Measurements from ENCODE around the gene COL2A1.

COL2A1 gene

GRCh38 chr12:47979686-47980085 lies 24.6 kb downstream of the COL2A1 start:
- Histone ChIP-seq H3K4me3 (ENCODE audit: low read length) (no peak overlapping the region), H3K4me1 (ENCODE audit: insufficient read depth, low read length) (no peaks in the 10 kb centered on the region), H3K36me3 (ENCODE audit: insufficient read depth, low read length) (peaks cover 96% of the 10 kb centered on the region), H2AFZ (ENCODE audit: low read depth, low read length) (no peak overlapping the region), H3K9me3 (ENCODE audit: low read length) (no peaks in the 10 kb centered on the region), H3K27me3 (ENCODE audit: insufficient read depth, low read length) (no peaks in the 10 kb centered on the region)

GRCh38 chr12:47979166-47979565 lies 25.1 kb downstream of the COL2A1 start:
- H3K4me3 ChIP-seq (ENCODE audit: low read length) = no peak overlapping the region
- no peaks in the 10 kb centered on the region for H3K4me1 ChIP-seq (ENCODE audit: insufficient read depth, low read length)
- H2AFZ ChIP-seq (ENCODE audit: low read depth, low read length) = no peak overlapping the region
- H3K9me3 ChIP-seq (ENCODE audit: low read length) = no peaks in the 10 kb centered on the region
- peaks cover 96% of the 10 kb centered on the region for H3K36me3 ChIP-seq (ENCODE audit: insufficient read depth, low read length)
- no peaks in the 10 kb centered on the region for H3K27me3 ChIP-seq (ENCODE audit: insufficient read depth, low read length)

- Histone ChIP-seq H3K36me3 (ENCODE audit: insufficient read depth, low read length) (peaks cover 96% of the 10 kb centered on the region), H3K27me3 (ENCODE audit: insufficient read depth, low read length) (no peaks in the 10 kb centered on the region), H3K4me1 (ENCODE audit: insufficient read depth, low read length) (no peaks in the 10 kb centered on the region), H3K4me3 (ENCODE audit: low read length) (no peak overlapping the region), H3K9me3 (ENCODE audit: low read length) (no peaks in the 10 kb centered on the region), H2AFZ (ENCODE audit: low read depth, low read length) (no peak overlapping the region)
These were observed 25.7 kb downstream of the COL2A1 start for GRCh38 chr12:47978598-47978873.

- no peaks in the 10 kb centered on the region for H3K9me3 ChIP-seq (ENCODE audit: low read length)
- H3K36me3 ChIP-seq (ENCODE audit: insufficient read depth, low read length) = peaks cover 97% of the 10 kb centered on the region
- H2AFZ ChIP-seq (ENCODE audit: low read depth, low read length) = no peak overlapping the region
- no peaks in the 10 kb centered on the region for H3K4me1 ChIP-seq (ENCODE audit: insufficient read depth, low read length)
- no peak overlapping the region for H3K4me3 ChIP-seq (ENCODE audit: low read length)
- H3K27me3 ChIP-seq (ENCODE audit: insufficient read depth, low read length) = no peaks in the 10 kb centered on the region
These were observed 26.3 kb downstream of the COL2A1 start for GRCh38 chr12:47977772-47978597.

GRCh38 chr12:47977046-47977771 lies 27.1 kb downstream of the COL2A1 start:
- no peaks in the 10 kb centered on the region for H3K4me1 ChIP-seq (ENCODE audit: insufficient read depth, low read length)
- H3K27me3 ChIP-seq (ENCODE audit: insufficient read depth, low read length) = no peaks in the 10 kb centered on the region
- H3K4me3 ChIP-seq (ENCODE audit: low read length) = no peak overlapping the region
- peaks cover 97% of the 10 kb centered on the region for H3K36me3 ChIP-seq (ENCODE audit: insufficient read depth, low read length)
- no peak overlapping the region for H2AFZ ChIP-seq (ENCODE audit: low read depth, low read length)
- H3K9me3 ChIP-seq (ENCODE audit: low read length) = no peaks in the 10 kb centered on the region

- Histone ChIP-seq H3K36me3 (ENCODE audit: insufficient read depth, low read length) (peaks cover 86% of the 10 kb centered on the region), H2AFZ (ENCODE audit: low read depth, low read length) (no peak overlapping the region), H3K4me3 (ENCODE audit: low read length) (no peak overlapping the region)
These were observed 28.5 kb downstream of the COL2A1 start for GRCh38 chr12:47975816-47976215.

GRCh38 chr12:47975036-47975620 lies 29.1 kb downstream of the COL2A1 start:
- Histone ChIP-seq H3K4me1 (ENCODE audit: insufficient read depth, low read length) (no peaks in the 10 kb centered on the region), H3K4me3 (ENCODE audit: low read length) (no peak overlapping the region), H3K9me3 (ENCODE audit: low read length) (no peaks in the 10 kb centered on the region), H2AFZ (ENCODE audit: low read depth, low read length) (no peak overlapping the region), H3K36me3 (ENCODE audit: insufficient read depth, low read length) (peaks cover 80% of the 10 kb centered on the region), H3K27me3 (ENCODE audit: insufficient read depth, low read length) (no peaks in the 10 kb centered on the region)

More at GRCh38 chr12:47975816-47976215, 28.5 kb downstream of the COL2A1 start:
- Histone ChIP-seq H3K27me3 (ENCODE audit: insufficient read depth, low read length) (no peaks in the 10 kb centered on the region), H3K4me1 (ENCODE audit: insufficient read depth, low read length) (no peaks in the 10 kb centered on the region), H3K9me3 (ENCODE audit: low read length) (no peaks in the 10 kb centered on the region)

GRCh38 chr12:47973870-47974269 lies 30.4 kb downstream of the COL2A1 start:
- no peaks in the 10 kb centered on the region for H3K4me1 ChIP-seq (ENCODE audit: insufficient read depth, low read length)
- H2AFZ ChIP-seq (ENCODE audit: low read depth, low read length) = no peak overlapping the region
- no peaks in the 10 kb centered on the region for H3K27me3 ChIP-seq (ENCODE audit: insufficient read depth, low read length)
- no peaks in the 10 kb centered on the region for H3K9me3 ChIP-seq (ENCODE audit: low read length)
- no peak overlapping the region for H3K4me3 ChIP-seq (ENCODE audit: low read length)
- peaks cover 73% of the 10 kb centered on the region for H3K36me3 ChIP-seq (ENCODE audit: insufficient read depth, low read length)

- peaks cover 2% of the 10 kb centered on the region for H3K4me1 ChIP-seq (ENCODE audit: insufficient read depth, low read length)
- no peak overlapping the region for H2AFZ ChIP-seq (ENCODE audit: low read depth, low read length)
- H3K9me3 ChIP-seq (ENCODE audit: low read length) = no peaks in the 10 kb centered on the region
- no peaks in the 10 kb centered on the region for H3K27me3 ChIP-seq (ENCODE audit: insufficient read depth, low read length)
- H3K4me3 ChIP-seq (ENCODE audit: low read length) = no peak overlapping the region
- H3K36me3 ChIP-seq (ENCODE audit: insufficient read depth, low read length) = peaks cover 71% of the 10 kb centered on the region
These were observed 31.4 kb downstream of the COL2A1 start for GRCh38 chr12:47972895-47973294.

- Histone ChIP-seq H2AFZ (ENCODE audit: low read depth, low read length) (no peak overlapping the region), H3K36me3 (ENCODE audit: insufficient read depth, low read length) (peaks cover 66% of the 10 kb centered on the region), H3K27me3 (ENCODE audit: insufficient read depth, low read length) (no peaks in the 10 kb centered on the region), H3K4me3 (ENCODE audit: low read length) (no peak overlapping the region), H3K9me3 (ENCODE audit: low read length) (no peaks in the 10 kb centered on the region), H3K4me1 (ENCODE audit: insufficient read depth, low read length) (peaks cover 3% of the 10 kb centered on the region)
These were observed 33.4 kb downstream of the COL2A1 start for GRCh38 chr12:47970843-47971242.

- H3K4me1 ChIP-seq (ENCODE audit: insufficient read depth, low read length) = peaks cover 3% of the 10 kb centered on the region
- H3K36me3 ChIP-seq (ENCODE audit: insufficient read depth, low read length) = peaks cover 62% of the 10 kb centered on the region
- no peak overlapping the region for H3K4me3 ChIP-seq (ENCODE audit: low read length)
- no peaks in the 10 kb centered on the region for H3K9me3 ChIP-seq (ENCODE audit: low read length)
- no peak overlapping the region for H2AFZ ChIP-seq (ENCODE audit: low read depth, low read length)
- H3K27me3 ChIP-seq (ENCODE audit: insufficient read depth, low read length) = no peaks in the 10 kb centered on the region
These were observed 34.4 kb downstream of the COL2A1 start for GRCh38 chr12:47969845-47970244.

GRCh38 chr12:47967461-47968321 lies 36.6 kb downstream of the COL2A1 start:
- Histone ChIP-seq H3K4me1 (ENCODE audit: insufficient read depth, low read length) (peaks cover 14% of the 10 kb centered on the region), H3K9me3 (ENCODE audit: low read length) (no peaks in the 10 kb centered on the region), H2AFZ (ENCODE audit: low read depth, low read length) (no peak overlapping the region), H3K36me3 (ENCODE audit: insufficient read depth, low read length) (peaks cover 41% of the 10 kb centered on the region), H3K4me3 (ENCODE audit: low read length) (no peak overlapping the region), H3K27me3 (ENCODE audit: insufficient read depth, low read length) (no peaks in the 10 kb centered on the region)

- peaks cover 14% of the 10 kb centered on the region for H3K4me1 ChIP-seq (ENCODE audit: insufficient read depth, low read length)
- H3K36me3 ChIP-seq (ENCODE audit: insufficient read depth, low read length) = peaks cover 33% of the 10 kb centered on the region
- H2AFZ ChIP-seq (ENCODE audit: low read depth, low read length) = no peak overlapping the region
- no peaks in the 10 kb centered on the region for H3K9me3 ChIP-seq (ENCODE audit: low read length)
- H3K4me3 ChIP-seq (ENCODE audit: low read length) = no peak overlapping the region
- no peaks in the 10 kb centered on the region for H3K27me3 ChIP-seq (ENCODE audit: insufficient read depth, low read length)
These were observed 38.7 kb downstream of the COL2A1 start for GRCh38 chr12:47965581-47965980.
